IPS DF 19.7 (cell line): ENCODE measurements around the gene ALDH1A2.

Experiments used
- DNase-seq: peaks from one replicate; pipeline ENCODE4 v3.0.0-alpha.2; 2013; ENCODE audit warnings: low read depth, low spot score

Gene ALDH1A2

GRCh38 chr15:57943754-57944420 lies 121.6 kb downstream of the ALDH1A2 start:
- no peak for DNase-seq

- no peak for DNase-seq
Measured at GRCh38 chr15:57943171-57943570, 122.3 kb downstream of the ALDH1A2 start.

DNA sequence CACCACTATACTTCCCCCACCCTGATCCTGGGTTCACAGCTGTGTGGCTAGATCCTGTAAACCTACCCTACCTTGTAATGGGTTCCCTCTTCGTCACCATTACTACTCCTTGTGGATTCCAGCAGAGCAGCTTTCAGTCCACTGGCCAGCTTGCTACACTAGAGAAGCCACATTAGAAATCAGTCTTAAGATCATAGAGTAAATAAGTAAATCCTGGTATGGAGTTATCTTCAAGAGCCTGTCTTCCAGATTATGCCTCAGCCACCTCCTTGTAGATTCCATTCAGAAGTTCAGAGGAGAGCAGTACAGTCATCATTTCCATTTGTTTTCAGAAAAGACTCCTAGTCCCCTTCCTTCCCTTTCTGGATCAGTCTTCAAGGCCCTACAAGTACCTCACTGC lies 123.7 kb downstream of the ALDH1A2 start:
- DNase-seq: no peak

DNA sequence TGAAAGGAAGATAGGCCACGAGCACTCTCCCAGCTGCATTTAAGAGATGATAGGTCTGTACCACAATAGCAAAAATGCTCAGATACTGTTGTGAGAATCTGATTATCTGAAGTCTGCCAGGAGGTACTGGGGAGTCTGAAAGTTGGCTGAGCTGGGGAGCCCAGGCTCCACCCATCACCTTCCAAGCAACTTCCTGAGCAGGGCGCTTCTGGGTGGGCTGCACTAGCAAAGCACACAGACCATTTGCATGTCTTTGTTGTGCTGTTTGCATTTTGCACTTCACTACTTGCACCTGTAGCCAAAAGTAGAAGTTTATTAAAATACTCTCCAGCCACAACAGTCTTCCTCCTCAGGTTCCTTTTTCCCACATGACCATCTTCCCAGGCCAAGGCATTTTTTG lies 133.2 kb downstream of the ALDH1A2 start:
- DNase-seq: peak; percentile 9

DNA sequence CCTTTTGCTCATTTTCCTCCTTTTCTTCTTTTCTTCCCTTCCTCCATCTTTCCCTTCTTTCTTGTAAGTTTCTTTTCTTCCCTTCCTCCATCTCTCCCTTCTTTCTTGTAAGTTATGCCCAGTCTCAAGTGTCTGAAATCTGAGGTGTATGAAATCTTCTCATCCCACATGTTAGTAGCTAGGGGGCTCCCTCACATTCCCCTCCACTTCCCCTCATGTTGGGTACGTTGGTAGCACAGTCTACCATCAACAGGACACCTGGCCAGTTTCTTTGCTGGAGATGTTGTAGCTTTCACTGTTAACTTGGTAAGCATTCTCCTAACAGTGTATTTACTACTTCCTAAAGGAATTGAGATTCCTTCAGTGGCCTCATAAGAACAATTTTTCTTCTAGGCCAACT lies 133.9 kb downstream of the ALDH1A2 start:
- DNase-seq: no peak

DNA sequence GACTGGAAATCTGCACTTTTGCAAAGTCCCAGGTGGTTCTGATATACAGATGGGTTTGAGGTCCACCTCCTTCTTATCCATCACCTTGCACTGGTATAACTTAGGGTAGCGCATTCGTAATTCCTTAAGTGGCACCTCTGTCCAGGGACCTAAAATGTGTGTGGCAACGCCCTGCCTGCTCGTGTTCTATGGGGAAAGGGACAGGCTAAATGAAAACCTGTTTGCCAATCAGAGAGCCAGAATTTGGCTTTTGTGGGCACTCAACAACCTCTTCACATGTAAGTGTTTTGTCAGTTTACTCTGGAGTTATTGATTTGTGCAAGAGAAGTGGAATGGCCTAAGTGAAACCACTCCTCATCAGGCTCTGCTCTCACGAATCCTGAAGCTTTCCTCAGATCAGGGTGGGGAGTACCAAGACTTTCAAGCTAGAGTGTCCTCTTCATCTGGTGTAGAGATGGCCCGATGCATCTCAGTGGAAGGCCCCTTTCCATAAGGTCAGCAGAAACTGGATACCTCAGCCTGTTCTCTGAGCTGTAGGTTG lies 138.3 kb downstream of the ALDH1A2 start:
- DNase-seq: no peak

DNA sequence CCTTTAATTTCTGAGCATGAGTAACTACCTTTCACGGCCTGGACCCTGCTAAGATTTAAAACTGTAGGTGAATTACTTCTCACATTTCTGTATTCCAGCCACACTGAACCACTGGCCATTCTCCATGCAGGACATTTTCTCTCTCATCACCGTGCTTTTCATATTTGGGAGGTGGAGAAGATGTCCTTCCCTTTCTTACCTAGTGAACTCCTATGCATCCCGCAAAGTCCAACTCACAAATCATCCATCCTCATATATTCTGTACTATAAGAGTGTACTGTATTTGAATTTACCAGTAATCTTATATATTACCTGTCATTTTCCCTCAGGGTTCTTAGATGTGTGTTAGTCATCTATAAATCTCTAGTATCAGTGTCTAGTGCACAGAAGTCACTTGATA lies 139.9 kb downstream of the ALDH1A2 start:
- DNase-seq: no peak

- DNase-seq: no peak
Measured at GRCh38 chr15:57924598-57924997, 140.9 kb downstream of the ALDH1A2 start.

GRCh38 chr15:57923750-57924149 lies 141.8 kb downstream of the ALDH1A2 start:
- no peak for DNase-seq

- DNase-seq: no peak
Measured at GRCh38 chr15:57923306-57923705, 142.2 kb downstream of the ALDH1A2 start.

DNA sequence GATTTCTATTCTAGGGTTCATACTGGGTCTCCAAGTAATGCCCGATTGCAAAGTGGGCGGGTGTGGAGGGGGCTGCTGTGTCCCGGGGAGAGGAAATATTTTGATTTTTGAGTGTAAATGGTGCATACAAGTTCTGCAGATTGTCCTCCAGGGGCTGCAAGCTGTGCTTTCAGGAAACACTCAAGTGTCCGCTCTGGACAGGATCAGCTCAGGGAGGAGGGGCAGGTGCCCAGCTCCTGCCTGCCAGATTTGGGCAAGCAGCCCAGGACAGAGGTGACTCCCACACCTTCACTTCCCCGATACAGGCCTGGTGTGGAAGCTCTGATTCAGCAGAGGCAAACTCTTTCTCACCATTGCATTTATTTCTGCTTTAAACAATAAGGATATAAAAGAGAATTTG lies 142.7 kb downstream of the ALDH1A2 start:
- DNase-seq: no peak

DNA sequence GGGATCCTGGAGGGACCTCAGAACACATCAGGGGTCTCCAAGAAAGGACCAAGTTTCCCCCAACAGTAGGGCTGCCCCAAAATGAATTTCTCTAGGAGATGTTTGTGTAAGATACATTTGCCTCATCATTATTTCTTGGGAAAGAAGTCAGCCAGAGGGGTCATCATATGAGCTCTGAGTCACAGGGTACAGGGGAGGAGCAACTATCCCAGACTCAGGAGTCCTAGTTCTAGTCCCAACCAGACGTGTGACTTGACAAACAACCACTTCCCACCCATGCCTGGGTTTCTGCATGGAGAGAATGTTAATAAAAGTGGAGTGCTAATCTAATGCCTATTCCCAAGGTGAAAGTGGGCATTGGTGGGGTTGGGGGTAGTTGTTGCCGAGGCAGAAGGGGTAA lies 144.1 kb downstream of the ALDH1A2 start:
- no peak for DNase-seq

DNA sequence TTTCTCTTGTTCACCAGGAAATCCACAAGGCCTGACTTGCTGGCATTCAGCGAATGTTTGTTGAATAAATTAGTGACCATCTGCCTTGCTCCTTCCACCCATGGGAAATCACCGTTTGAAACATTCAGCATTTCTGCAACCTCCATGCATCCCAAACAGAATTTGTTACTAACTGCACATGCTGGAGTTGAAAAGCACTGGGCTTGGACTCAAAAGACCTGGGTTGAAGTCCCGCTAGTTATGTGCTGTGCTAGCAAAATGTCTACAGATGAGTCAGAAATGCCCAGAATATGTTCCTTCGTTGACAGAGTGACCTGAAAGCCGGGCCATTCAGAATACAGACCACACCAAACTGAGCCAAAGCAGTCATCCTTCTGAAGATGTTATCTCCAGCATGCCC lies 144.6 kb downstream of the ALDH1A2 start:
- DNase-seq: no peak

DNA sequence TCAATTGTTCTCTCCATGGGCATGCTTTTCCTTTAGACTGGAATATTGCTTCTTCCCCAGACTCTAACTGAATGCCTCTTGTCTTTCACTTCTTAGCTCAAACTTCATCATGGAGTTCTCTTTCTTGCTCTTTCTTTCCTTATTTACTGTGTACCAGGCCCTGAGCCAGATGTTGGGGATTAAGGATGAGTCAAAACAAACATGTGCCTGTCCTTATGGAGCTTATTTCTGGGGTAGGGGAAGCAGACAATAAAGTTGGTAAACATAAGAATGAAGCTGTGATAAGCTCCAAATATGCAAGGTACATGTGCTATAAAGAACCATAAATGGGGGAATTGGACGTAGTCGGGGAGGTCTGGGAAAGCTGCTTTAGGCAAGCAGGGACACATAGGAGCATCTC lies 145.8 kb downstream of the ALDH1A2 start:
- DNase-seq: no peak

- DNase-seq: no peak
Measured at GRCh38 chr15:57917998-57918397, 147.5 kb downstream of the ALDH1A2 start.

- no peak for DNase-seq
Measured at GRCh38 chr15:57916695-57917094, 148.8 kb downstream of the ALDH1A2 start.

- no peak for DNase-seq
Measured at GRCh38 chr15:57915827-57916531, 149.5 kb downstream of the ALDH1A2 start.

GRCh38 chr15:57914350-57915055 lies 151.0 kb downstream of the ALDH1A2 start:
- DNase-seq: no peak

GRCh38 chr15:57911247-57911646 lies 154.3 kb downstream of the ALDH1A2 start:
- DNase-seq: no peak

- no peak for DNase-seq
Measured at GRCh38 chr15:57910672-57911071, 154.8 kb downstream of the ALDH1A2 start.

- DNase-seq: no peak
Measured at GRCh38 chr15:57909388-57909787, 156.1 kb downstream of the ALDH1A2 start.

DNA sequence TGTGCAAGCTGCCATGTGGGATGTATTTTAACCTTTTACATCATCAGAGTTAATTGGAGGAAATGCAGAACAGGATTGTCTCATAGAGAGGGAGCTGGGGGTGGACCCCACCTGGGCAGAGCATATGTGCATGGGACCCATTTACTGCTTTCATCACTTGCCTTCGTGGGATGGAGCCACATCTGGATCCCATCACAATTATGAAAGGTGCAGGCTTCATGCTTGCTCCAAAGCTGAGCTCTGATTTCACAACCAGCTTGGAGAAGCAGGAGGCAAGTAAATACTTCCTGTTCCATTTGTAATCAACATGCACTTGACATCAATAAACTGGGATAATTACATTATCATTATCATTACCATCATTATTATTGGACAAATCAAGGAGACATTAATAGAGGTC lies 161.9 kb downstream of the ALDH1A2 start:
- DNase-seq: no peak
